Right lobe of liver (tissue), 4 donors: ENCODE measurements around the gene OPA1.

Experiments used
- POLR2A ChIP-seq: fragments of 450-650 bp; IDR thresholded peaks from one replicate; pipeline ENCODE4 v1.6.1; 2017; ENCODE audit warnings: antibody characterized with exemption, mild to moderate bottlenecking
- TF ChIP-seq, protein P1 (sequence below), 4 donors: fragments of 200-600 bp in 3 of 4; fragments of 450-650 bp in 1 of 4; IDR thresholded peaks; one replicate each; pipeline versions ENCODE4 v1.5.1 to v1.8.0; 2016 to 2022; ENCODE audit warnings: antibody characterized with exemption in 4 of 4, mild to moderate bottlenecking in 2 of 4
- donor health status: DM: no; HTN: no; CAD: no.
- donor health status: DM: no; HTN: no; CAD: no.
- donor health status: DM: no; HTN: yes; CAD: no.

GRCh38 chr3:193594946-193595689, 2.1 kb downstream of the OPA1 start:
- TF ChIP-seq, protein P1, sequence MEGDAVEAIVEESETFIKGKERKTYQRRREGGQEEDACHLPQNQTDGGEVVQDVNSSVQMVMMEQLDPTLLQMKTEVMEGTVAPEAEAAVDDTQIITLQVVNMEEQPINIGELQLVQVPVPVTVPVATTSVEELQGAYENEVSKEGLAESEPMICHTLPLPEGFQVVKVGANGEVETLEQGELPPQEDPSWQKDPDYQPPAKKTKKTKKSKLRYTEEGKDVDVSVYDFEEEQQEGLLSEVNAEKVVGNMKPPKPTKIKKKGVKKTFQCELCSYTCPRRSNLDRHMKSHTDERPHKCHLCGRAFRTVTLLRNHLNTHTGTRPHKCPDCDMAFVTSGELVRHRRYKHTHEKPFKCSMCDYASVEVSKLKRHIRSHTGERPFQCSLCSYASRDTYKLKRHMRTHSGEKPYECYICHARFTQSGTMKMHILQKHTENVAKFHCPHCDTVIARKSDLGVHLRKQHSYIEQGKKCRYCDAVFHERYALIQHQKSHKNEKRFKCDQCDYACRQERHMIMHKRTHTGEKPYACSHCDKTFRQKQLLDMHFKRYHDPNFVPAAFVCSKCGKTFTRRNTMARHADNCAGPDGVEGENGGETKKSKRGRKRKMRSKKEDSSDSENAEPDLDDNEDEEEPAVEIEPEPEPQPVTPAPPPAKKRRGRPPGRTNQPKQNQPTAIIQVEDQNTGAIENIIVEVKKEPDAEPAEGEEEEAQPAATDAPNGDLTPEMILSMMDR (IDR thresholded peaks at IDR 0.05), result no peak
- TF ChIP-seq POLR2A, result no peak
